ENCODE measurements around the gene ESYT1.
A peak's percentile ranks its signal among the peaks of the same experiment; 100 is the strongest.

ESYT1 gene

DNA sequence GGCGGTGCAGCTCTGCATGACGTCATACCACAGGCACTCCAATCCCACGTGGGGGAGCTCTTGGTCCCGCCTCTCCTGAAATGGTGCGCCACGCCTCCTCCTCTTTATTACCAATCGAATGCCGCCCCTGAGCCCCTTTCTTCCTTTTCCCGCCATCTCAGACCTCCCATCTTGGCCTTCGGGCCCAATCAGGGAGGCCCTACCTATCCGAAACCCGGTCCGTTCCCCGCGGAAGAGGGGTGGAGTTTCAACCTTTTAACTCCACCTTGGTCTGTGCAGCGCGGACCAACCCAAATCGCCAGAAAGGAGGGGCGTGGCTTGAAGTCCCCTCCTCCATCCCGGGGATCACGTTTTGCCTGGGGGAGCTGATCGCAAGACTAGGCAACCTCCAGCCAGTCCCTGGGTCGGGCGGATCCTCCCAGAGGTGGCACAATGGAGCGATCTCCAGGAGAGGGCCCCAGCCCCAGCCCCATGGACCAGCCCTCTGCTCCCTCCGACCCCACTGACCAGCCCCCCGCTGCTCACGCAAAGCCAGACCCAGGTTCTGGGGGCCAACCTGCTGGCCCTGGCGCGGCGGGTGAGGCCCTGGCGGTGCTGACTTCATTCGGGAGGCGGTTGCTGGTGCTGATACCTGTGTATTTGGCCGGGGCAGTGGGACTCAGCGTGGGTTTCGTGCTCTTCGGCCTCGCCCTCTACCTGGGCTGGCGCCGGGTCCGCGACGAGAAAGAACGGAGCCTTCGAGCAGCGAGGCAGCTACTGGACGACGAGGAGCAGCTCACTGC, at the start of gene ESYT1:
TSS of gene ESYT1 (plus strand) at position 380 of the 782 bp plus-strand sequence. CDS start at position 433, 53 bp downstream.
- DNase-seq, result peak; percentile 93

- DNase-seq, result no peak
These were observed 49.6 kb upstream of the ESYT1 start for GRCh38 chr12:56078427-56078826.

- peak; percentile 51 for DNase-seq
These were observed 48.9 kb upstream of the ESYT1 start for GRCh38 chr12:56078931-56079722.

GRCh38 chr12:56079723-56080555, 48.1 kb upstream of the ESYT1 start, which contains the start of gene ERBB3:
TSS of gene ERBB3 (plus strand) at chr12:56080165. CDS start at chr12:56080301, 136 bp downstream.
- DNase-seq, result peak; percentile 66

DNA sequence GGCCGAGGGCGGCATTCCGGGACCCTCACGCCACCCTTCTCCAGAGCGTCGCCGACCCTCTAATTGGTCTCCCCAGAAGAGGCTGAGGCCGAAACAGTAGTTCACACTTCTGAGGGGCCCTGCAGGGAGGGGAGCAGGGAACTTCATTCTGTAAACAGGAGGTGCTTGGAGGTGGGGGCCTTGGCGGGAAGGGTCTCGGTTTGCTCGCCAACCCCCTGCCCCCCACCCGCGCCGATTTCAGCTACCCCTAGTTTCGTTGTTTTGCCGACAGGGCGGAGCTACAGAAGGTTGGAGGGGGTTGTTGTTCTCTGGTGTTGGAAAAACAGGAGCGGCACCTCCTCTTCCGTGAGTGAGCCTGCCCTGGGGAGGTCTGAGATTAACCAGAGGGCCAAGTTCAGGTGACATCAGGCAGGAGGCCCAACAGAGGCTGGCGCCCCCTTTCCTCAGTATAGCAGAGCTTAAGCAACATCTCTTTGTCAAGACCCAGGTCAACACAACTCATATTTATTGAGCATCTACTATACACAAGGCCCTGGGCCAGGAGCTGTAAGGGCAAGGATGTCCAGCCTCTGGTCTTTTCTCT, 47.4 kb upstream of the ESYT1 start:
- no peak for DNase-seq

DNA sequence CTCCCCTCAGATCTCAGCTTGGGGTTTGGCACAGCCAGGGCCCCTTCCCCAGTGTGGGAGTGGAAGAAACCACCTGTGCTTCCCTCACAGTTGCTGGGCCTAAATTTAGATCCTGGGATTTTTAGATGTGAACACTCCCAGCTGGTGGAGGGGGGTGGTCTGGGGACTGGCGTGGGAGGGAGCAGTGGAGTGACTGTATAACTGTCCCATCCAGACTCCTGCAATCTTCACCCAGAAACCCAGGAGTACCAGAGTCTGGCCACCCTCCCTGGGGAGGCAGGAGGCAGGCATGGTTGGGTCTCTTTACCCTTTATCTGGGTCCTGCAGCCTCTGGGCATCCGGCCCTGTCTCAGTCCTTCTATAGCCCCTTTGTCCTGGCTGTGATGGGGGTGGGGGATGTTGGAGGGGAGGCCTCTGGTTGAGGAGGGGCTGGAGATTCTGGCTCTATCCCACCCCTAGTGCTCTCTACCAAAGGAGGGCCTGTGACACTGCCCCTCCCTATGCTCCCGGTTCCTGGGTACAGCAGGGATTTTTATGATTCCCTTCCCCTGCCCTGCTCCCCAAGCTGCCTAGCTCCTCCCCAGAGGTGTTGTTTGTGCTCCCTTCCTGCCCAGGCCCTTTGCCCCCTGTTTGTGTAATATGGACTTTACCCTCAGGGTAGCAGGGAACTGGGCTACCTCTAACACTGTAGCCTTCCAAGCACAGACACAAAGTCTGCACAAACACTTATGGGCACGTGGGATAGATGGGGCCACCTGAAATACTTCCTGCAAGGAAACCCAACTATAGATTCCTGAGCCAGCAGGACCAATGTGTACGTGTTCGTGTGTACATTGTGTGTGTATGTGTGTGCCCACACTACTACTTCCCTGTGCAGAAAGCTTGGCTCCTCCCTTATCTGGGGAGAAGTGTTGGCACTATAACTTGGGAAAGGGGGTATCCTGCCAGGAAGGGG, 46.4 kb upstream of the ESYT1 start:
- DNase-seq, result no peak

- no peak for DNase-seq
These were observed 45.7 kb upstream of the ESYT1 start for GRCh38 chr12:56082382-56082781.

DNA sequence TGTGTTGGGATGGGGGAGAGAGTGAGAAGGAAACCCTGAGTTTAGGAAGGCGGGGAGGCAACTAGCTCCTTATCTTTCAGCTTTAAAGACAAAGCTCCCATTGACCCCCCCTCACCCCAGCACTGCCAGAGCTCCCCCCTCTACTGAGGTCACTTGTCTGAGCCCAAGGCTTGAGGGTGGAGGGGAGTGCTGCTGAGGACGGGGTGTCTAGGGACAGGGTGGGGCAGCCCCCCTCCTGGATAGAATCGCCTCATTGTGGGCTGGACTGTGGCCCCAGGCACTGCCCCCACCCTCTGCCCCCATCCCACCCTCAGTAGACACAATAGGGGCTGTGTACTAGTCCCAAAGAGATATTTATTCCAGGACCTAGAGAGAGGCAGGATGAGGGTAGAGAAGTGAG, 45.1 kb upstream of the ESYT1 start:
- DNase-seq, result no peak

- DNase-seq, result no peak
These were observed 43.0 kb upstream of the ESYT1 start for GRCh38 chr12:56084958-56085543.

- no peak for DNase-seq
These were observed 42.0 kb upstream of the ESYT1 start for GRCh38 chr12:56086096-56086495.

DNA sequence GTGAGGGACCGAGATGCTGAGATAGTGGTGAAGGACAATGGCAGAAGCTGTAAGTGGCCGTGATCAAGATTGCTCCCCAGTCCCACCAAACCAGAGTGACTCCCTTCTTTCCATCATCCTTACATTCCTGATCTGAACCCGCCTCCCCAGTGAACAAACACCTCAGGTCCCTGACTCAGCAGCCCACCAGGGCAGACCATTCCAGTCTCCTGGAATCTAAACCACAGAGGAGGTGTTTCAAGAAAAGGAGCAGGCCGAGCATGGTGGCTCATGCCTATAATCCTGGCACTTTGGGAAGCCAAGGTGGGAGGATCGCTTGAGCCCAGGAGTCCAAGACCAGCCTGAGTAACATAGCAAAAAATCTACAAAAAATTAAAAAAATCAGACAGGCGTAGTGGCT, 41.5 kb upstream of the ESYT1 start:
- no peak for DNase-seq

DNA sequence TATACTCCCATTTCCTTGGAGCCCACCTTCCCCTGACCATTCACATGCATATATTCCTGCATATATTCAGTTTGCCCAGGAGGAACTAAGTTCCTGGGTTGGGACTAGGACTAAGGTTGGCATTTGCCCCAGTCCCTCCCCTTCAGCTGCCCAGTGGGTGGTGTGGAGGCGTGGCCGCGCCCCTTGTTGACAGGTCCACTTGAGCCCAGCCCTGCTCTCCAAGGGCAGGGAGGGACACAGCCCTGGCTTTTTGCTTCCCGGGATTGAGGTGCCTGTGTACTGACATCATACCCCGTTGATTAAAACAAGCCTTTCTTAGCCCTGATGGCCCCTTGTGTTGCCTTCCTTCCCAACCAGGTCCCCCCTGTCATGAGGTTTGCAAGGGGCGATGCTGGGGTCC, 40.8 kb upstream of the ESYT1 start:
- no peak for DNase-seq

GRCh38 chr12:56097738-56098137, 30.3 kb upstream of the ESYT1 start:
- DNase-seq, result no peak

- DNase-seq, result no peak
These were observed 29.5 kb upstream of the ESYT1 start for GRCh38 chr12:56098592-56098991.

GRCh38 chr12:56099787-56100186, 28.3 kb upstream of the ESYT1 start:
- DNase-seq, result no peak

DNA sequence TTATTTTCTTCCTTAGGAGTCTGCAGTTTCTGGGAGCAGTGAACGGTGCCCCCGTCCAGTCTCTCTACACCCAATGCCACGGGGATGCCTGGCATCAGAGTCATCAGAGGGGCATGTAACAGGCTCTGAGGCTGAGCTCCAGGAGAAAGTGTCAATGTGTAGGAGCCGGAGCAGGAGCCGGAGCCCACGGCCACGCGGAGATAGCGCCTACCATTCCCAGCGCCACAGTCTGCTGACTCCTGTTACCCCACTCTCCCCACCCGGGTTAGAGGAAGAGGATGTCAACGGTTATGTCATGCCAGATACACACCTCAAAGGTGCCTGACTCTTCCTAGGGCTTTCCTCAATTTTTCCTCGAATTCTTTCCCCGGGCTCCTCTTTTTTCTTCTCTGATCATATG, 27.0 kb upstream of the ESYT1 start:
- DNase-seq, result no peak

- DNase-seq, result no peak
These were observed 25.4 kb upstream of the ESYT1 start for GRCh38 chr12:56102683-56103065.

DNA sequence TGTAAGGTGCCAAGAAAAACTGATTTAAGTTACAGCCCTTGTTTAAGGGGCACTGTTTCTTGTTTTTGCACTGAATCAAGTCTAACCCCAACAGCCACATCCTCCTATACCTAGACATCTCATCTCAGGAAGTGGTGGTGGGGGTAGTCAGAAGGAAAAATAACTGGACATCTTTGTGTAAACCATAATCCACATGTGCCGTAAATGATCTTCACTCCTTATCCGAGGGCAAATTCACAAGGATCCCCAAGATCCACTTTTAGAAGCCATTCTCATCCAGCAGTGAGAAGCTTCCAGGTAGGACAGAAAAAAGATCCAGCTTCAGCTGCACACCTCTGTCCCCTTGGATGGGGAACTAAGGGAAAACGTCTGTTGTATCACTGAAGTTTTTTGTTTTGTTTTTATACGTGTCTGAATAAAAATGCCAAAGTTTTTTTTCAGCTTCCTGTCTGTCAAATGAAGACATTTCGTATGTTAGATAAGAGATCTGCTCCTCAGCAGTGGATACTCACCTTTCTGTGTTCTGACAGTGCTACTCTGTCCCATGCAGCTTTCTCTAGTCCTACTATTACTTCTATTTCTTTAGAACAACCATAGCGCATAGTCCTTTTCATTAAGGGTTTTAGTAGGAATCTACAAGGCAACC, 24.9 kb upstream of the ESYT1 start:
- DNase-seq, result peak; percentile 8

GRCh38 chr12:56103823-56104108, 24.3 kb upstream of the ESYT1 start:
- peak; percentile 15 for DNase-seq

GRCh38 chr12:56104109-56104814, 23.8 kb upstream of the ESYT1 start, which contains the start of gene PA2G4:
TSS of gene PA2G4 (plus strand) at chr12:56104559. CDS start at chr12:56104738, 179 bp downstream.
- peak; percentile 86 for DNase-seq
